Activated CD8-positive, alpha-beta memory T cell treated with anti-CD3 and anti-CD28 coated beads, Interleukin-2, amount 50 U/mL, for 24 hours (primary cell): Measurements from ENCODE around the gene UGDH.
"Not testable (repeated sequence)": the region's sequence is repeated elsewhere in the genome, so short reads cannot be mapped to it uniquely, and the experiment has no call there.

Experiments used
- DNase-seq: peaks from one replicate; pipeline ENCODE4 v3.0.0-alpha.2; 2020; ENCODE audit errors: extremely low read depth

Gene UGDH

DNA sequence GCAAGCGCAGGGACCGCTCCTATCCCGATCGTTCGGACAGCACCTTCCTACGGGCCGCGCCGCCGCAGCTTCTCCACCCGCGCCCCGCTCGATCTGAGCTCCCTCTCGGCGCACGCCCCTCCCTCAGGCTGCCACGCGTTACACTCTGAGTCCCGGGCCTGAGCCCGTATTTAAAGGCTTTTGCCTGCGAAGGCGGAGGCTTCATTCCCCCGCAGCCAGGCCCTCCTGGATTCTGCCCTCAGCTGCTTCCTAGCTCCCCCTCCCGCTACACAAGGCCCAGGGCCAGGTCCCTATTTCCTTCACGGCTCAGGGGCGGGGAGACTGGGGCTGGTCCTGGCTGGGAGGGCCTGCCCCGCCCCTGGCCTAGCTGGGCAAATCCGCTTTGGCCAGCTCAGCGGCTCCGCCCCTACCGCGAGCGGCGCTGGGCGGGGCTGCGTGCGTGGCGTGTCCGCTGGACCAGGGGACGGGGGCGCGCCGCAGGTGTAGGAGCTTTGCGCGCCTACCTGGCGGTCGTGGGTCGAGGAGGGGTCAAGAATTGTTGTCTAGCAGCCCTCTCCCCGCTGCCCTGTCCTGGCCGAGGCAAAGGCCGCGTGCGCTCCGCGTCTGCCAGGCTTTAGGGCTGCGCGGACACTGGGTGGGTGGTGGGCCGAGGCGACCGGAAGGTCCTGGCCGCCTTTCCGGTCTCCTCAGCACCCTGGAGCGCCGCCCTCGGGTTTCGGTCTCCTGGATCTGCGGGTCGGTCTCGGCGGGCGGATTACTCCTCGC lies at the start of gene UGDH:
Gene UGDH (minus strand): TSS at position 144 of the 765 bp plus-strand sequence. CDS start 5,927 bp downstream, outside the sequence.
- DNase-seq, result peak; percentile 63

DNA sequence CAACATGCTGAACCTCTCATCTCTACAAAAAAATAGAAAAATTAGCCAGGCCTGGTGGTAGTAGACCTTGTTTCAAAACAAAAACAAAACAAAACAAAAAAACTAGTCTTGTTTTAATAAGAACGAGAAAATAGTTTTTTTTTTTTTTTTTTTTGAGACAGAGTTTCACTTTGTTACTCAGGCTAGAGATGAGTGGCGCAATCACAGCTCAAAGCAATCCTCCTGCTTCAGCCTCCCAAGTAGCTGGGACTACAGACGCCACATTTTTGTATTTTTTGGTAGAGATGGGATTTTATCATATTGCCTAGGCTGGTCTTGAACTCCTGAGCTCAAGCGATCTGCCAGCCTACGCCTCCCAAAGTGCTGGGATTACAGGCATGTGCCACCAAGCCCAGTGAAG lies 47.7 kb upstream of the UGDH start:
- no peak for DNase-seq

DNA sequence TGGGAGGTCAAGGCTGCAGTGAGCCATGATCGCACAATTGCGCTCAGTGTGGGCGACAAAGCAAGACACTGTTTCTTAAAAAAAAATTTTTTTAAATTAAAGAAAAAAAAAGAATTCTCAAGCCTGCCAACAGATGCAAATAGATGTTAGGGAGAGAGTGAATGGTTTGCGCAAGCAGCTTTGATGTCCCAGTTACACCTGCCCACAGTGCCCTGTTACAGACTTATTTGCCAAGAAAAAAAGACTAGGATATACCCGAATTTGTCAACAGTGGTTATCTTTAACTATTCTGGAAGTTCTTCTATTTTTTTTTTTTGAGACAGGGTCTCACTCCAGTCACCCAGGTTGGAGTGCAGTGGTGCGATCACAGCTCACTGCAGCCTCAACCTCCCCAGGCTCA lies 44.3 kb upstream of the UGDH start:
- DNase-seq, result no peak

DNA sequence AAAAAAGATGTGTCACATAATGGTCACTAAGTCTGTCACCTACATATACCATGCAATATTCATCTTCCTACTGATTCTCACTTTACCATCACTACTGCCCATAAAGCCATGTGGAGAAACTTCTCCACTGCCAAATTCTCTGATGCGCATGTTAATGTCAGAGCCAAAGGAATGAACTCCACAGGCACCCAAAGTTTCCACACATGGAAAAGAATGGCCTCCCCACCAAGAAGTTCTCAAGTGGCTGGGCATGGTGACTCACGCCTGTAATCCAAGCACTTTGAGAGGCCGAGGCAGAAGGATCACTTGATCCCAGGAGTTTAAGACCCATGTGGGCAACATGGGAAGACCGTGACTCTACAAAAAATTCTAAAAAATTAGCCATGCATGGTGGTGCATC lies 43.8 kb upstream of the UGDH start:
- no peak for DNase-seq

DNA sequence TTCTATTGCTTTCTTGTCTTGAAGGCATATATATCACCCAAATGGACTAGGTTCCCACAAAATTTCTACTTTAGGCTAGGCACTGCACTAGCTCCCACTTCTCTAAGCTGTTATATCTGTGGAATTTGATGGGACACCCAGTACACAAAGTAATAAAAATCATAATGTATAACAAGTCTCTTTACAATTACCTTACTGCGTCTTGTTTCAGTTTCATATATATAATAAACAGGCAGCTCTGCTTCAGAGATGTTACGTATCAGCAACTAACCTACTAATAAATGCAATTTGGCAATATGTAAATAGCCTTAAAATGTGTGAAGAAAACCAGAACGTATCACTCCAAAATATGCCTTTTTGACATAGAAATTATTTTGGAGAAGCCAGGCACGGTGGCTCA lies 42.0 kb upstream of the UGDH start:
- DNase-seq, result no peak

DNA sequence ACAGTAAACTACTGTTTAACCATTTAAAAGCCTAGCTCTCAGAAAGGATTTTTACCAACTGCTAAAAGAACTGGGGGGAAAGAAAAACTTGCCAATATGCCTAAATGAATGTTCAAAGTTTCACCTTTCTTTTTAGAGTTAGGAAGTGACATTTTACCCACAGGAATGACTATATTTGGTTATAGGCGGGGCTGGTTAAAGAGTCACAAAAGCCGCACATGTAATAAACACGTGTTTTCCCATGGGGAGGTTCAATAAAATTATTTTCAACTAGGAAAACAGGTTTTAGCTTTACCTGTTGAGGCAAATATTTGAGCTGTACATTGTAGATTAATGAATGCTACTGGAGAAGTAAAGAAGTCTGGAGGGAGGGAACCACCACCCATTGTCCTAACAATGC lies 41.6 kb upstream of the UGDH start:
- no peak for DNase-seq

DNA sequence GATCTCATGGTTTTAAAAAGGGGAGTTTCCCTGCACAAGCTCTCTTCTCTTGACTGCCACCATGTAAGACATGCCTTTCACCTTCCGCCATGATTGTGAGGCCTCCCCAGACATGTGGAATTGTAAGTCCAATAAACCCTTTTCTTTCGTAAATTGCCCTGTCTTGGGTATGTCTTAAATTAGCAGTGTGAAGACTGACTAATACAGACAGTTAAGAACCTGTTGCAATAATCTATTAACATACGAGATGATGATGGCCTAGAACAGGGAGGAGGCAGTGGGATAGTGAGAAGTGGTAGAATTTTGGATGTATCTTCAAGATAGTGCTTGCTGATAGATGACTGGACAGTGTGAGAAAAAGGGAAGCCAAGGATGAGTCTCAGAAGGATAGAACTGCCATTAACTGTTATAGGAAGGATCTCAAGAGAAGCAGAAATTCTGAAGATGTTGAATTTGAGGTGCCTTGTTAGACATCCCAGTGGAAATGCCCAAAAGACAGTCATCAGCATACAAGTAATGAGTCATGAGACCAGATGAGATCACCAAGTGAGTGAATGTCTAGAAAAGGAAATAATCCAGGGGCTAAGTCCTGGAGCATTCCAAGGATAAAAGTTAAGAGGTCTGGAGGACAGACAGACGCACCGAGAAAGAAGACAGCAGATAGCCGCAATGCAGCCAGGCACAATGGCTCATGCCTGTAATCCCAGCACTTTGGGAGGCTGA lies 38.8 kb upstream of the UGDH start:
- DNase-seq, result no peak

DNA sequence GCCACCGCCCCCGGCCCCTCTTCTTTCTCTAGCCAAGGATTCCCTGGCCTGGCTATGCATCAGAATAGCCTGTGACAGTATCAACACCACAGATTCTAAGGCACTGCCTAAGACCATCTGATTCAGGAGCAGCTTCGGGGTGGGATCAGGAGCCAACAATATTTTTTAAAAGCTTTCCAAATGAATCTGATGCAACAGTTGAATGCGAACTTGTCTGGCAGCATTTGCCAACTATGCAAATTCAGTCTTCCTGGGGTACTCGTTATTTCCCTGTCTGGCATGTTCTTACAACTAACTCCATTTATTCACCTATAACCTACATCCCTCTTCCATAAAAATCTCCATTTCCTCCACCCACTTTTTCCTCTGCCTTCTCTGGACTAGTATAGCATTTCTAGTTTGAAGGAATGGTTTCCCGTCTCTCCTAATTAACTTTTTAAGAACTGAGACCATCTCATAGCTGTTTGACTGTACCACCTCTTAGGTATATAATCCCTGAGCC lies 36.2 kb upstream of the UGDH start:
- no peak for DNase-seq

DNA sequence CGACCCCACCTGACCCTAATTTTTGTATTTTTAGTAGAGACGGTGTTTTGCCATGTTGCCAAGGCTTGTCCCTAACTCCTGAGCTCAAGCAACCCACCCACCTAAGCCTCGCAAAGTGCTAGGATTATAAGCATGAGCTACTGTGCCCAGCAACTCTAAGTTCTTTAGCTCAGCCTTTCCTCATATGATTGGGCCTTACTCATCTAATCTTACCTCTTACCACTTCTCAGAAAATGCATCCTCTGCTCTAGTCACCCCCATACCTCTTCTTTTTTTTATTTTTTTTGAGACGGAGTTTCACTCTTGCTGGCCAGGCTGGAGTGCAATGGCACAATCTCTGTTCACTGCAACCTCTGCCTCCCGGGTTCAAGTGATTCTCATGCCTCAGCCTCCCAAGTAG lies 35.6 kb upstream of the UGDH start:
- no peak for DNase-seq

DNA sequence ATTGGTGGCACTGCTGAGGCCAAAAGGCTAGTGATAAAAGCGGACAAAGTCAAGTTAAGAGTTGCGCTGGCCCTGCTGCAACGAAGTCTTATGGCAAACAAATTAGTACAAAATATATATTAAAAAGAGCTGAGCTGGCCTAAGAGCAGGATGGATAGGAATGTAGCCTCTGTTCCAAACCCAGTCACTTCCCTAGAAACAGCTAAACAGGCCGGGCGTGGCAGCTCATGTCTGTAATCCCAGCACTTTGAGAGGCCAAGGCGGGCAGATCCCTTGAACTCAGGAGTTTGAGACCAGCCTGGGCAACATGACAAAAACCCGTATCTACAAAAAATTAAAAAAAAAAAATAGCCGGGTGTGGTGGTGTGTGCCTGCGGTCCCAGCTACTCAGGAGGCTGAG lies 32.4 kb upstream of the UGDH start:
- no peak for DNase-seq

DNA sequence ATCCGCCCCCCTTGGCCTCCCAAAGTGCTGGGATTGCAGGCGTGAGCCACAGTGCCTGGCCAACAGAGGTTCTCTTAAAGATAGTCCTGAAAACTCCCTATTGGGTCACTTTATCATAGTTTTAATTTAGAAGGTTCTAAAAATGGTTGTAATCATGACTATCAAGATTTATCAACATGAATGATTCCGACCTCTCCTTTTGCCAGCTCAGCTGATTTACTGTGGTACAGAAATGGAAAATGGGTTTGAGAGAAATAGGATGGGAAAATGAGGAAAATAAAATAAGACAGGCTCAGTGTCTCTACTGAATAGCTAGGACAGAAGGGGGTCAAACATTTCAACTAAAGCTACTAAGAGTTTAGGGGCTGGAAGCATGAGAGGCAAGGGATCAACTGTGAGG lies 28.2 kb upstream of the UGDH start:
- no peak for DNase-seq

DNA sequence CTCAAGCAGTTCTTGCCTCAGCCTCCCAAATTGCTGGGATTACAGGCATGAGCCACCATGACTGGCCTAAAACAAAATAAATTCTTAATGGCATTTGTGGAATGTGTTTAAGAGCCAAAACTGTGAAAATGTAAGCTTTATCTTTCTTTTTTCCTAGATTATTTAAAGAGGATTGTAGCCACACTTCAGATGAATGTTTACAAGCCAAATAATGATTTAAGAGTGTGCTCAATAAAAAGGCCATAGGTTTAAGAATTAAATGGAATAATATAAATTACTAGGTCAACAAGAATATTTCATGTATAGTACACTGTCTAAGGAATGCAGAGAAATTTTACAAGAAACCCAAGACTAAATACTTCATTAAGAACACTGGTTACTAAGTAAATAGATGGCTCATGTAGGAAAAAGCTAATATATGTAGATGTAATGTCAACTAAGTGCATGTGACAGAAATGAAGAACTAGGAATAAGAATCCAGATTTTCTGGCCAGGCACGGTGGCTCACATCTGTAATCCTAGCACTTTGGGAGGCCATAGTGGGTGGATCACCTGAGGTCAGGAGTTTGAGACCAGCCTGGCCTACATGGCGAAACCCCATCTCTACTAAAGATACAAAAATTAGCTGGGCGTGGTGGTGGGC lies 21.3 kb upstream of the UGDH start:
- DNase-seq, result no peak

DNA sequence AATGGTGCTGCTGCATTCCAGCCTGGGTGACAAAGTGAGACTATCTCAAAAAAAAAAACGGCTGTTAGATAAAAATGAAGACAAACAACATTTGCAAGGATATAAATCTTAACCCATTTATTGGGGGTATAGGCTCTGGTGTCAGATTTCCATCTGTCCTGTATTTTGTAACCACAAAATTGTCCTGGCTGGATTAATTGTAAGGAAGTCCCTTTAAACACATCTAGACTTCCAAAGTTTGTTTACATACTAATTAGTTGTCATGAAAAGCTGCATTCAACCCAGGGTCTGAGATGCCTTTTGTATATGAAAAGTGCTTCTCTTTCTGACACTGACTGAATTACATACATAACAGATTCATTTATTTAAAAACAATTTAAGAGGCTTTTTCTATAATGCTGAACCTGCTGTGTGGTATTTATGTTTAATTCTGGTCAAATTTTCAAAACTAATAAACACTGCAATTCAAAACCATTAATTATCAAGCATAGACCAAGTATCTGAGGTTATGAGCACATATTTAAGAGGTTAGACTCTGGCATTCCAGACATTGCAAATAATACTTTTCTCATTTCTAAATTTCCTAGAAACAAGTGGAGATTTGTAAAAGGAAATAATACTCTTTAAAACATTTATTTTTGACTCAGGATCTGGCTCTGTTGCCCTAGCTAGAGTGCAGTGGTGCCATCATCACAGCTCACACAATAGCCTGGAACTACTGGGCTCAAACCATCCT lies 17.5 kb upstream of the UGDH start:
- DNase-seq, result no peak

DNA sequence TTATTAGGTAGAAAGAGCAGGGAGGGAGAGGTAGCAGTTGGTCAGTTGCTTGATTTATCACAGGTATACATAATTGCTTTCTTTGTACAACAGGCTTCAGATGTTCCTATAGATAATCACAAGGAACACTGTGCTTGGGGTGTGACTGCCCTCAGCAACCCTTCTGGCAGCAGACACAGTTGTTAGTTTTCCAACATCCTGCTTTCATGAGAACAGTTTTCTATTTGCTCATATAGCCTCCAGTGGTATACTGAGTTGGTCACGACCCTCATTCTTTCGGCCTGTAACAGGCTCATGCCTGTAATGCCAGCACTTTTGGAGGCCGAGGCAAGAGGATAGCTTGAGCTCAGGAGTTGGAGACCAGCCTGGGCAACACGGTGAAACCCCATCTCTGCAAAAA lies 16.8 kb upstream of the UGDH start:
- not testable (repeated sequence) for DNase-seq

DNA sequence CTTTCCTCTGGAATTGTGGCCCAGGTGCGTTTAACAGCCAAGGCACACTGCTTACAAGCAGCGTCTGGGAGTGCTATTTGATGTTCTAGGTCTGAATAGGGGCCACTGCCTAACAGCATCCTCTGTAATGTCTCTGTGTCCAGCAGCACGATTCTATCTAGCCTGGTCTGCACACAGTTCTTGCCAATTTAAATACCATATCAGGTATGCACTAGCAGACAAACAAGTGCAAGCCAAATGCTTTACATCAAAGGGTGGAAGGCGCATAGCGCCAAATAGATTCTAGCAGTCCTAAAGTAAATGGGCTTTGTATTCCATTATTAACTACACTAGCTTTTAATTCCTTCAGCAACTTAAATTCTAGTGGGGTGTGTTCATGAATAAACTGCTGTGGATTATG lies 15.8 kb upstream of the UGDH start:
- no peak for DNase-seq

DNA sequence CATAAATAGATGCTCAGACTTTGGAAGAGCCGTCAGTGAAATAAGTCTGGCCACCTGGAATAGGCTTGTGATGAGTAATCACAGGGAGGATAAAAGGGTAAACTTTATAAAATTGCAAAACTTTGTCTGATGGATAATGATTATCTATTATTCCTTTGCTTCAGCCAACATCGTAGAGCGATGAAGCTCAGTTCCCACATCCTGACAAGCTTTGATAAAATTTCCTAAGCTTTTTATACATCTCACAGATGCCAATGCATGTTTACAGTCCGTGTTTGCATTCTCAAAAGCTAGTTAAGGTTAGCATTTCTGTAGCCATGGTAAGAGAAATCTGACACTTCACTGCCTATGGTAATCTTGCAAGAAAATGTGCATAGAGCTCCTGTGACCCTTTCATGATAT lies 15.4 kb upstream of the UGDH start:
- DNase-seq, result no peak

DNA sequence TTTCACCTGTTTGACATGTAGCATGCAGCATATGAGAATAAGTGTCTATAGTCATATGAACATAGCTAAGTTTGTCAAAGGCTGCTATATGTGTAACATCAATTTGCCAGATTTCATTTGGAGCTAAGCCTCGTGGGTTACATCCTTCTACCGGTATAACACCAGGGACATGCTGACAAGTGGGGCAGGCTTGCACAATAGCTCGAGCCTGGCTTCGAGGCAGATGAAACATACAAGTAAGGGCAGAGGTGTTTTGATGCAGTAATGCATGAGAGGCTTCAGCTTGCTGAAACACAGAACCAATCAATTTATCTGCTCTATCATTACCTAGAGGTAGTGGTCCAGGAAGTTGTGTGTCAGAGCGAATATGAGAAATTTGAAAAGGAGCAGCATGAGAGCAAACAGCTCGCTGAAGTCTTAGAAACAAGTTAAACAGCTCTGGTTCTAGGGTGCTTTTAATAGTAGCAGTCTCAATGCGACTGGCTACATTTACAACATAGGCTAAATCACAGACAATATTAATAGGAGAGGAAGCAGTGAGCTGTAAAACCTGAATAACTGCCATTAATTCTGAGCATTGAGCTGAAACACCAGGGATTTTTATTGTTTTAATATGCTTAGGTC lies 14.9 kb upstream of the UGDH start:
- no peak for DNase-seq

DNA sequence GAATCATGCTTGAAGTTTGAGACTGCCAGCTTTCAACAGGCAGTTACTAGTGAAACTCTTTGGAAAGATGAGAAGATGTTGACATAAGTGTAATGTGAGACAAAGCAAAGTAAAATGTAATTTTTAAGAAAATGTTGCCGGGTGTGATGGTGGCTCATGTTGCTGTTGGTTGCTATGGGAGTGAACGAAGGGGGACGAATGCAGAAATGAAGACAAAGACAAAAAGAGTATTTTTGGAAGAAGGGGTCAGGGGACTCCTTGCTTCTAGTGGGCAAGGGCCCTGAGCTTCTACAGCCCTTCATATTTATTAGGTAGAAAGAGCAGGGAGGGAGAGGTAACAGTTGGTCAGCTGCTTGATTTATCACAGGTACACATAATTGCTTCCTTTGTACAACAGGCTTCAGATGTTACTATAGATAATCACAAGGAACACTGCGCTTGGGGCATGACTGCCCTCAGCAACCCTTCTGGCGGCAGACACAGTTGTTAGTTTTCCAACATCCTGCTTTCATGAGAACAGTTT lies 11.9 kb upstream of the UGDH start:
- DNase-seq, result no peak

DNA sequence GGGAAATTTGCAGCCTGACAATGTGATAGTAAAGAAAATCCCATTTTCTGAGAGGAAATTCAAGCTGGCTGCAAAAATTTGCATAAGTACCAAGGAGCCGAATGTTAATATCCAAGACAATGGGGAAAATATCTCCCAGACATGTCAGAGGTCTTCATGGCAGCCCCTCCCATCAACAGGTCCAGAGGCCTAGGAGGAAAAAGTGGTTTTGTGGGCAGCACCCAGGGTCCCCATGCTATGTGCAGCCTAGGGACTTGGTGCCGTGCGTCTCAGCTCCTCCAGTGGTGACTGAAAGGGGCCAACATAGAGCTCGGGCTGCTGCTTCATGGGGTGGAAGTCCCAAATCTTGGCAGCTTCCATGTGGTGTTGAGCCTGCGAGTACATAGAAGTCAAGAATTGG lies 6.3 kb upstream of the UGDH start:
- DNase-seq, result no peak

DNA sequence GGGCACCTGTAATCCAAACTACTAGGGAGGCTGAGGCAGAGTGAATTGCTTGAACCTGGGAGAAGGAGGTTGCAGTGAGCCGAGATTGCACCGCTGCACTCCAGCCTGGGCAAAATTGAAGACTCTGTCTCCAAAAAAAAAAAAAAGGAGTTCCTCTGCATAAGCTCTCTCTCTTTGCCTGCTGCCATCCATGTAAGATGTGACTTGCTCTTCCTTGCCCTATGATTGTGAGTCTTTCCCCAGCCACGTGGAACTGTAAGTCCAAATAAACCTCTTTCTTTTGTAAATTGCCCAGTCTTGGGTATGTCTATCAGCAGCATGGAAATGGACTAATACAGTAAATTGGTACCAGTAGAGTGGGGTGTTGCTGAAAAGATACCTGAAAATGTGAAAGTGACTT lies 5.0 kb upstream of the UGDH start:
- DNase-seq, result not testable (repeated sequence)

DNA sequence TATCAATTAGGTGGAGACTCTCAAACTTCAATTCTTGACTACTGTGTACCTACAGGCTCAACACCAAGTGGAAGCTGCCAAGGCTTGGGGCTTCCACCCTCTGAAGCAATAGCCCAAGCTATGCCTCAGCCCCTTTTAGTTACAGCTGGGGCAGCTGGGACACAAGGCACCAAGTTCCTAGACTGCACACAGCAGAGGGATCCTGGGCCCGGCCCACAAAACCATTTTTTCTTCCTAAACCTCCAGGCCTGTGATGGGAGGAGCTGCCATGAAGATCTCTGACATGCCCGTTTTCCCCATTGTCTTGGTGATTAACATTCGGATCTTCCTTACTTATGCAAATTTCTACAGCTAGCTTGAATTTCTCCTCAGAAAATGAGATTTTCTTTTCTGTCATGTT lies 3.4 kb upstream of the UGDH start:
- DNase-seq, result no peak
